HG03460 (cell line): Measurements from ENCODE around the gene LNX2.
"Not testable (repeated sequence)": the region's sequence is repeated elsewhere in the genome, so short reads cannot be mapped to it uniquely, and the experiment has no call there.

Experiments used
- ATAC-seq: cut with Tn5 transposase; IDR thresholded peaks from one replicate; pipeline ENCODE4 v1.9.1; 2021; ENCODE audit not compliant: unreplicated experiment

Gene LNX2

GRCh38 chr13:27637289-27637626, 16.9 kb upstream of the LNX2 start:
- ATAC-seq = no peak

GRCh38 chr13:27636589-27637288, 16.4 kb upstream of the LNX2 start:
- no peak for ATAC-seq

- no peak for ATAC-seq
Measured at GRCh38 chr13:27635266-27635665, 14.9 kb upstream of the LNX2 start.

- no peak for ATAC-seq
Measured at GRCh38 chr13:27634791-27635190, 14.5 kb upstream of the LNX2 start.

- ATAC-seq = no peak
Measured at GRCh38 chr13:27634231-27634630, 13.9 kb upstream of the LNX2 start.

- no peak for ATAC-seq
Measured at GRCh38 chr13:27632648-27633047, 12.3 kb upstream of the LNX2 start.

GRCh38 chr13:27632214-27632613, 11.9 kb upstream of the LNX2 start:
- no peak for ATAC-seq

GRCh38 chr13:27631665-27632064, 11.3 kb upstream of the LNX2 start:
- ATAC-seq = no peak

- no peak for ATAC-seq
Measured at GRCh38 chr13:27631156-27631555, 10.8 kb upstream of the LNX2 start.

GRCh38 chr13:27628766-27629165, 8.4 kb upstream of the LNX2 start:
- ATAC-seq = not testable (repeated sequence)

- no peak for ATAC-seq
Measured at GRCh38 chr13:27628081-27628480, 7.8 kb upstream of the LNX2 start.

- no peak for ATAC-seq
Measured at GRCh38 chr13:27627380-27627779, 7.1 kb upstream of the LNX2 start.

GRCh38 chr13:27625839-27626238, 5.5 kb upstream of the LNX2 start:
- no peak for ATAC-seq

GRCh38 chr13:27624071-27624470, 3.7 kb upstream of the LNX2 start:
- no peak for ATAC-seq

- ATAC-seq = no peak
Measured at GRCh38 chr13:27622881-27623280, 2.6 kb upstream of the LNX2 start.

GRCh38 chr13:27622102-27622820, 1.9 kb upstream of the LNX2 start:
- no peak for ATAC-seq

- peak; percentile 56 for ATAC-seq
Measured at GRCh38 chr13:27621366-27622101, 1.2 kb upstream of the LNX2 start, which contains the start of gene POLR1D. TSS of gene POLR1D (plus strand) at chr13:27621892. CDS start at chr13:27621984, 92 bp downstream.

GRCh38 chr13:27621116-27621365, 712 bp upstream of the LNX2 start:
- ATAC-seq = no peak

- ATAC-seq = peak; percentile 26
Measured at GRCh38 chr13:27619728-27620376, 477 bp downstream of the LNX2 start.

GRCh38 chr13:27619093-27619727, 1.1 kb downstream of the LNX2 start:
- ATAC-seq = no peak

- no peak for ATAC-seq
Measured at GRCh38 chr13:27617881-27618321, 2.4 kb downstream of the LNX2 start.
